ENCODE measurements around the gene LSM14A. TPM values are rescaled to one million over a fixed set of nuclear protein-coding genes. Genes with fewer than 3 reads are reported as not detected.
"Not testable (repeated sequence)": the region's sequence is repeated elsewhere in the genome, so short reads cannot be mapped to it uniquely, and the experiment has no call there.

Gene LSM14A
- polyA plus RNA-seq, 3 donors, result 35.5 to 105 (median 72.8) TPM

- H3K27ac ChIP-seq (ENCODE audit: low read depth, low read length), result no peak overlapping the region
- WGBS, 3 donors, result 32 to 65% (median 38%) methylated on average over 6 of the region's 6 CpGs
Measured at GRCh38 chr19:34184880-34185491, 12.7 kb downstream of the LSM14A start.

- no peak overlapping the region for H3K27ac ChIP-seq (ENCODE audit: low read depth, low read length)
- 80 to 95% (median 89%) methylated on average over 2 of the region's 2 CpGs for WGBS, 3 donors
Measured at GRCh38 chr19:34186205-34186604, 13.9 kb downstream of the LSM14A start.

GRCh38 chr19:34187011-34187410, 14.7 kb downstream of the LSM14A start:
- 93 to 98% (median 96%) methylated on average over 8 of the region's 8 CpGs for WGBS, 3 donors
- H3K27ac ChIP-seq (ENCODE audit: low read depth, low read length), result no peak overlapping the region

- no peak overlapping the region for H3K27ac ChIP-seq (ENCODE audit: low read depth, low read length)
- 64 to 84% (median 70%) methylated on average over 4 of the region's 4 CpGs for WGBS, 3 donors
Measured at GRCh38 chr19:34188408-34188807, 16.1 kb downstream of the LSM14A start.

GRCh38 chr19:34189199-34189916, 17.1 kb downstream of the LSM14A start:
- no peak overlapping the region for H3K27ac ChIP-seq (ENCODE audit: low read depth, low read length)
- 47 to 79% (median 65%) methylated on average over 2 of the region's 2 CpGs for WGBS, 3 donors

GRCh38 chr19:34189917-34190425, 17.7 kb downstream of the LSM14A start:
- H3K27ac ChIP-seq (ENCODE audit: low read depth, low read length), result no peak overlapping the region
- WGBS, 3 donors, result 6 to 26% (median 24%) methylated on average over 1 of the region's 1 CpG

GRCh38 chr19:34191355-34191962, 19.2 kb downstream of the LSM14A start:
- no peak overlapping the region for H3K27ac ChIP-seq (ENCODE audit: low read depth, low read length)
- 61 to 78% (median 73%) methylated on average over 3 of the region's 3 CpGs for WGBS, 3 donors

GRCh38 chr19:34193439-34193838, 21.1 kb downstream of the LSM14A start:
- no peak overlapping the region for H3K27ac ChIP-seq (ENCODE audit: low read depth, low read length)
- WGBS, 3 donors, result 82 to 88% (median 84%) methylated on average over 2 of the region's 2 CpGs

GRCh38 chr19:34193876-34194275, 21.6 kb downstream of the LSM14A start:
- H3K27ac ChIP-seq (ENCODE audit: low read depth, low read length), result no peak overlapping the region
- 84 to 96% (median 85%) methylated on average over 4 of the region's 4 CpGs for WGBS, 3 donors

- WGBS, 3 donors, result 88 to 96% (median 92%) methylated on average over 6 of the region's 6 CpGs
Measured at GRCh38 chr19:34201133-34201532, 28.8 kb downstream of the LSM14A start.

GRCh38 chr19:34205324-34205723, 33.0 kb downstream of the LSM14A start:
- H3K27ac ChIP-seq (ENCODE audit: low read depth, low read length), result not testable (repeated sequence)
- 95 to 99% (median 97%) methylated on average over 7 of the region's 7 CpGs for WGBS, 3 donors

More at GRCh38 chr19:34201133-34201532, 28.8 kb downstream of the LSM14A start:
- H3K27ac ChIP-seq (ENCODE audit: low read depth, low read length), result no peak overlapping the region

- WGBS, 3 donors, result 92 to 100% (median 97%) methylated on average over 1 of the region's 1 CpG
- H3K27ac ChIP-seq (ENCODE audit: low read depth, low read length), result no peak overlapping the region
Measured at GRCh38 chr19:34208291-34208884, 36.1 kb downstream of the LSM14A start.

GRCh38 chr19:34209726-34210125, 37.4 kb downstream of the LSM14A start:
- 77 to 97% (median 84%) methylated on average over 4 of the region's 4 CpGs for WGBS, 3 donors
- H3K27ac ChIP-seq (ENCODE audit: low read depth, low read length), result no peak overlapping the region

- no peak overlapping the region for H3K27ac ChIP-seq (ENCODE audit: low read depth, low read length)
Measured at GRCh38 chr19:34213283-34213682, 41.0 kb downstream of the LSM14A start.

GRCh38 chr19:34214040-34214439, 41.7 kb downstream of the LSM14A start:
- 99 to 100% (median 99%) methylated on average over 4 of the region's 4 CpGs for WGBS, 3 donors
- no peak overlapping the region for H3K27ac ChIP-seq (ENCODE audit: low read depth, low read length)

More at GRCh38 chr19:34213283-34213682, 41.0 kb downstream of the LSM14A start:
- WGBS, 3 donors, result 84 to 92% (median 86%) methylated on average over 2 of the region's 2 CpGs

GRCh38 chr19:34215006-34215665, 42.8 kb downstream of the LSM14A start:
- WGBS, 3 donors, result 87 to 96% (median 94%) methylated on average over 3 of the region's 3 CpGs
- no peak overlapping the region for H3K27ac ChIP-seq (ENCODE audit: low read depth, low read length)

GRCh38 chr19:34215666-34216038, 43.3 kb downstream of the LSM14A start:
- 96 to 99% (median 98%) methylated on average over 3 of the region's 3 CpGs for WGBS, 3 donors
- no peak overlapping the region for H3K27ac ChIP-seq (ENCODE audit: low read depth, low read length)

- WGBS, 3 donors, result 85 to 89% (median 86%) methylated on average over 14 of the region's 14 CpGs
- not testable (repeated sequence) for H3K27ac ChIP-seq (ENCODE audit: low read depth, low read length)
Measured at GRCh38 chr19:34216745-34217219, 44.5 kb downstream of the LSM14A start.

All from adipose tissue (tissue), 3 donors.